DMS79 (cell line): ENCODE results near the gene VPS13C.

ENCODE experiments used
- DNase-seq: peaks from one replicate; lab custom pipeline; 2025; lab: John Stamatoyannopoulos, UW

VPS13C gene

GRCh38 chr15:61935493-61935892, 124.8 kb downstream of the VPS13C start:
- no peak for DNase-seq

GRCh38 chr15:61929452-61929851, 130.8 kb downstream of the VPS13C start:
- no peak for DNase-seq

GRCh38 chr15:61923173-61923572, 137.1 kb downstream of the VPS13C start:
- DNase-seq: no peak

GRCh38 chr15:61921093-61921492, 139.2 kb downstream of the VPS13C start:
- DNase-seq: no peak

- DNase-seq: no peak
Measured at GRCh38 chr15:61917457-61917856, 142.8 kb downstream of the VPS13C start.

- no peak for DNase-seq
Measured at GRCh38 chr15:61916104-61916503, 144.1 kb downstream of the VPS13C start.

GRCh38 chr15:61915640-61916039, 144.6 kb downstream of the VPS13C start:
- DNase-seq: no peak

- no peak for DNase-seq
Measured at GRCh38 chr15:61910839-61911369, 149.3 kb downstream of the VPS13C start.

GRCh38 chr15:61908241-61908640, 152.0 kb downstream of the VPS13C start:
- DNase-seq: no peak

GRCh38 chr15:61907753-61908086, 152.5 kb downstream of the VPS13C start:
- DNase-seq: no peak

GRCh38 chr15:61906961-61907752, 153.1 kb downstream of the VPS13C start:
- DNase-seq: no peak

- DNase-seq: no peak
Measured at GRCh38 chr15:61893146-61893545, 167.1 kb downstream of the VPS13C start.

GRCh38 chr15:61892140-61892539, 168.1 kb downstream of the VPS13C start:
- no peak for DNase-seq

- DNase-seq: no peak
Measured at GRCh38 chr15:61890106-61890505, 170.1 kb downstream of the VPS13C start.

- no peak for DNase-seq
Measured at GRCh38 chr15:61889706-61890105, 170.5 kb downstream of the VPS13C start.

- no peak for DNase-seq
Measured at GRCh38 chr15:61888074-61888780, 172.0 kb downstream of the VPS13C start.

- peak; percentile 54 for DNase-seq
Measured at GRCh38 chr15:61880084-61880483, 180.2 kb downstream of the VPS13C start.

- DNase-seq: peak; percentile 71
Measured at GRCh38 chr15:61879219-61879618, 181.0 kb downstream of the VPS13C start.

- DNase-seq: no peak
Measured at GRCh38 chr15:61871926-61872522, 188.2 kb downstream of the VPS13C start.

GRCh38 chr15:61869656-61870055, 190.6 kb downstream of the VPS13C start:
- no peak for DNase-seq

GRCh38 chr15:61861962-61862361, 198.3 kb downstream of the VPS13C start:
- no peak for DNase-seq

GRCh38 chr15:61857169-61857829, 202.9 kb downstream of the VPS13C start:
- no peak for DNase-seq
